GM21717 (cell line): ENCODE results near the gene OR2H1.

ENCODE experiments used
- ATAC-seq: cut with Tn5 transposase; IDR thresholded peaks from one replicate; pipeline ENCODE4 v1.9.1; 2021; ENCODE audit warnings: mild to moderate bottlenecking, moderate library complexity; ENCODE audit not compliant: unreplicated experiment

The OR2H1 gene

GRCh38 chr6:29509711-29510110, 52.8 kb downstream of the OR2H1 start:
- ATAC-seq = no peak

- ATAC-seq = no peak
These were observed 53.2 kb downstream of the OR2H1 start for GRCh38 chr6:29510202-29510601.

GRCh38 chr6:29510746-29511300, 53.9 kb downstream of the OR2H1 start:
- ATAC-seq = no peak
